Epithelial cell of esophagus (primary cell): ENCODE measurements around the gene PRRG3.
A peak's percentile ranks its signal among the peaks of the same experiment; 100 is the strongest.

Experiments used
- DNase-seq: peaks from one replicate; pipeline ENCODE4 v3.0.0; 2010; ENCODE audit warnings: low read depth
- H3K4me3 ChIP-seq: 2 replicates; pipeline ENCODE4 v1.5.1; 2011; ENCODE audit warnings: mild to moderate bottlenecking, low read length, control low read depth
- CTCF ChIP-seq: IDR thresholded peaks from 2 replicates; pipeline ENCODE4 v1.5.1; 2011; ENCODE audit warnings: low read depth, mild to moderate bottlenecking, low read length, control low read depth, inconsistent platforms; ENCODE audit not compliant: insufficient read depth; ENCODE audit errors: missing control alignments

The PRRG3 gene

GRCh38 chrX:151752847-151753246 lies 57.6 kb downstream of the PRRG3 start:
- no peak for TF ChIP-seq CTCF
- H3K4me3 ChIP-seq, result no peak overlapping the region
- DNase-seq, result no peak

GRCh38 chrX:151753313-151754046 lies 58.2 kb downstream of the PRRG3 start:
- TF ChIP-seq CTCF, result peak; percentile 74
- peak; percentile 48 for DNase-seq

GRCh38 chrX:151754047-151754429 lies 58.8 kb downstream of the PRRG3 start:
- no peak for TF ChIP-seq CTCF
- no peak overlapping the region for H3K4me3 ChIP-seq

More at GRCh38 chrX:151753313-151754046, 58.2 kb downstream of the PRRG3 start:
- no peak overlapping the region for H3K4me3 ChIP-seq

GRCh38 chrX:151754641-151755215 lies 59.5 kb downstream of the PRRG3 start:
- DNase-seq, result peak; percentile 45
- no peak overlapping the region for H3K4me3 ChIP-seq
- TF ChIP-seq CTCF, result no peak

More at GRCh38 chrX:151754047-151754429, 58.8 kb downstream of the PRRG3 start:
- DNase-seq, result peak; percentile 67
